ENCODE data around the gene TSHZ2.

DNA sequence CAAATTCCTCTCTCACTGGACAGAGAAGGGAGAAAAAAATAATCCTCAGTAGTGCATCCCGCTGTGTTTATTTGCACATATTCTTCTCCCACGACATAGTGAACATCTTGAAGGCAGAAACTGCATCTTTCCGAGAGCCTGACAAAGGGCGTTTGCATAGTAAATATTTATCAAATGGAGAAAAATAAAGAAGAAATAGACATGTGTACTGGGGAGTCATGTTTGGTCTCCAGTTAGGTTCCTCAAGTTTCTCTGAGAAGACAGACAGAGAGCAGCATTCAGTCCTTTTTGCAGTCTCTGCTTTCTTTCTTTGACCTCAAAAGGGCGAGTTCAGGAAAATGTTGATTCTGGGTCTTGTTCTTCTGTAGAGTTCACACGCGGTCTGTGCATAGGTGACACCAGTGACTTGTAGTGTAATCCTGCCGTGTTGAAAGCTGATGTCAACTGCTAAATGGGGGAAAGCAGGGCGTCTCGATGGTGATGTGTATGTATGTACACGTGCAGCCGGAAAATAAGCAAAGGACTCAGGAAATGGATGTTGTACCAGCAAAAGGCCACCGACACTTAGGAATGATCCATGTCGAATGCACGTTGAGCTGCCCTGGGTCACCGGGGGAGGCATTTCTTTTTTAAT is 335.9 kb downstream of the TSHZ2 start:
- TF ChIP-seq, protein P1, sequence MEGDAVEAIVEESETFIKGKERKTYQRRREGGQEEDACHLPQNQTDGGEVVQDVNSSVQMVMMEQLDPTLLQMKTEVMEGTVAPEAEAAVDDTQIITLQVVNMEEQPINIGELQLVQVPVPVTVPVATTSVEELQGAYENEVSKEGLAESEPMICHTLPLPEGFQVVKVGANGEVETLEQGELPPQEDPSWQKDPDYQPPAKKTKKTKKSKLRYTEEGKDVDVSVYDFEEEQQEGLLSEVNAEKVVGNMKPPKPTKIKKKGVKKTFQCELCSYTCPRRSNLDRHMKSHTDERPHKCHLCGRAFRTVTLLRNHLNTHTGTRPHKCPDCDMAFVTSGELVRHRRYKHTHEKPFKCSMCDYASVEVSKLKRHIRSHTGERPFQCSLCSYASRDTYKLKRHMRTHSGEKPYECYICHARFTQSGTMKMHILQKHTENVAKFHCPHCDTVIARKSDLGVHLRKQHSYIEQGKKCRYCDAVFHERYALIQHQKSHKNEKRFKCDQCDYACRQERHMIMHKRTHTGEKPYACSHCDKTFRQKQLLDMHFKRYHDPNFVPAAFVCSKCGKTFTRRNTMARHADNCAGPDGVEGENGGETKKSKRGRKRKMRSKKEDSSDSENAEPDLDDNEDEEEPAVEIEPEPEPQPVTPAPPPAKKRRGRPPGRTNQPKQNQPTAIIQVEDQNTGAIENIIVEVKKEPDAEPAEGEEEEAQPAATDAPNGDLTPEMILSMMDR (IDR thresholded peaks at IDR 0.05): no peak
- TF ChIP-seq EP300 (IDR thresholded peaks at IDR 0.05): no peak
- no peak for TF ChIP-seq POLR2AphosphoS5 (IDR thresholded peaks at IDR 0.05)

All from esophagus muscularis mucosa (tissue), 4 donors.